T47D (cell line): Measurements from ENCODE around the gene PCSK4.

Experiments
- DNase-seq, 2 experiments: peaks; one replicate each; pipeline versions ENCODE4 v3.0.0 to v3.0.0-alpha.2; 2011 to 2012; ENCODE audit warnings: low read depth in 1 of 2, low spot score in 1 of 2
- JUND ChIP-seq: IDR thresholded peaks from 2 replicates; pipeline ENCODE4 v1.6.1; 2012; ENCODE audit warnings: low read depth
- in situ Hi-C: cut with HindIII; loops from 2 replicates; pipeline ENCODE4 v1.10.0; 2016; ENCODE audit warnings: low sequenced_read_pairs, low pct_unique_long_range_greater_than_20kb

PCSK4 gene

GRCh38 chr19:1474011-1474764 is 16.0 kb downstream of the PCSK4 start:
- no peak for TF ChIP-seq JUND
- in situ Hi-C loops, result no loop called here
- no peak for DNase-seq

GRCh38 chr19:1473085-1473851 is 16.9 kb downstream of the PCSK4 start:
- no peak for DNase-seq
- in situ Hi-C loops, result no loop called here
- no peak for TF ChIP-seq JUND

- DNase-seq, result no peak
- no peak for TF ChIP-seq JUND
- in situ Hi-C loops, result no loop called here
Measured at GRCh38 chr19:1472231-1473084, 17.7 kb downstream of the PCSK4 start.

- in situ Hi-C loops, result no loop called here
- peak; percentile 43 to 46 for DNase-seq
Measured at GRCh38 chr19:1471515-1472160, 18.5 kb downstream of the PCSK4 start.

GRCh38 chr19:1471010-1471514 is 19.1 kb downstream of the PCSK4 start:
- in situ Hi-C loops, result no loop called here
- DNase-seq, result peak; percentile 50 to 70
- TF ChIP-seq JUND, result no peak

More at GRCh38 chr19:1471515-1472160, 18.5 kb downstream of the PCSK4 start:
- TF ChIP-seq JUND, result no peak

GRCh38 chr19:1470305-1471009 is 19.7 kb downstream of the PCSK4 start:
- in situ Hi-C loops, result no loop called here
- TF ChIP-seq JUND, result no peak
- DNase-seq, result peak; percentile 55 to 88

GRCh38 chr19:1470055-1470304 is 20.2 kb downstream of the PCSK4 start:
- in situ Hi-C loops, result no loop called here
- TF ChIP-seq JUND, result no peak

GRCh38 chr19:1469255-1470054 is 20.7 kb downstream of the PCSK4 start:
- in situ Hi-C loops, result no loop called here
- DNase-seq, result peak; percentile 57 to 71

More at GRCh38 chr19:1470055-1470304, 20.2 kb downstream of the PCSK4 start:
- no peak for DNase-seq

GRCh38 chr19:1468821-1469254 is 21.3 kb downstream of the PCSK4 start:
- DNase-seq, result peak; percentile 58 to 75
- in situ Hi-C loops, result no loop called here

More at GRCh38 chr19:1469255-1470054, 20.7 kb downstream of the PCSK4 start:
- TF ChIP-seq JUND, result no peak

GRCh38 chr19:1468274-1468820 is 21.8 kb downstream of the PCSK4 start:
- DNase-seq, result no peak
- in situ Hi-C loops, result no loop called here
- no peak for TF ChIP-seq JUND

More at GRCh38 chr19:1468821-1469254, 21.3 kb downstream of the PCSK4 start:
- no peak for TF ChIP-seq JUND
